AG20443 (cell line): Measurements from ENCODE around the gene ROR2.
"Not testable (repeated sequence)": the region's sequence is repeated elsewhere in the genome, so short reads cannot be mapped to it uniquely, and the experiment has no call there.

Experiments
- DNase-seq: peaks from one replicate; pipeline ENCODE4 v3.0.0; 2012; ENCODE audit warnings: low spot score, mixed read lengths

ROR2 gene

GRCh38 chr9:91949946-91950664 lies at the start of gene ROR2:
ROR2 (minus strand) TSS chr9:91950228.
- peak; percentile 84 for DNase-seq

GRCh38 chr9:91995000-91995655 lies 45.1 kb upstream of the ROR2 start:
- DNase-seq, result no peak

- no peak for DNase-seq
Measured at GRCh38 chr9:91994422-91994821, 44.4 kb upstream of the ROR2 start.

GRCh38 chr9:91992461-91993041 lies 42.5 kb upstream of the ROR2 start:
- peak; percentile 90 for DNase-seq

GRCh38 chr9:91991721-91992341 lies 41.8 kb upstream of the ROR2 start:
- DNase-seq, result peak; percentile 54

- DNase-seq, result no peak
Measured at GRCh38 chr9:91986248-91986647, 36.2 kb upstream of the ROR2 start.

GRCh38 chr9:91985692-91986091 lies 35.7 kb upstream of the ROR2 start:
- no peak for DNase-seq

GRCh38 chr9:91978740-91979414 lies 28.8 kb upstream of the ROR2 start:
- DNase-seq, result peak; percentile 88

- DNase-seq, result not testable (repeated sequence)
Measured at GRCh38 chr9:91975254-91975653, 25.2 kb upstream of the ROR2 start.

GRCh38 chr9:91972711-91973110 lies 22.7 kb upstream of the ROR2 start:
- DNase-seq, result no peak

GRCh38 chr9:91972076-91972626 lies 22.1 kb upstream of the ROR2 start:
- DNase-seq, result no peak

GRCh38 chr9:91967259-91967658 lies 17.2 kb upstream of the ROR2 start:
- DNase-seq, result no peak

- DNase-seq, result peak; percentile 58
Measured at GRCh38 chr9:91966503-91966902, 16.5 kb upstream of the ROR2 start.

- no peak for DNase-seq
Measured at GRCh38 chr9:91963711-91964240, 13.7 kb upstream of the ROR2 start.

GRCh38 chr9:91960367-91960766 lies 10.3 kb upstream of the ROR2 start:
- DNase-seq, result no peak

- DNase-seq, result no peak
Measured at GRCh38 chr9:91958174-91958573, 8.1 kb upstream of the ROR2 start.

- peak; percentile 79 for DNase-seq
Measured at GRCh38 chr9:91954841-91955471, 4.9 kb upstream of the ROR2 start.

- no peak for DNase-seq
Measured at GRCh38 chr9:91953718-91954117, 3.7 kb upstream of the ROR2 start.

GRCh38 chr9:91951944-91952520 lies 2.0 kb upstream of the ROR2 start:
- DNase-seq, result no peak

GRCh38 chr9:91949392-91949945 lies 559 bp downstream of the ROR2 start:
- DNase-seq, result peak; percentile 20
